HG02759 (cell line): Measurements from ENCODE around the gene IQSEC1.

ENCODE experiments used
- ATAC-seq: cut with Tn5 transposase; IDR thresholded peaks from one replicate; pipeline ENCODE4 v1.9.1; 2021; ENCODE audit warnings: mild to moderate bottlenecking, moderate library complexity; ENCODE audit not compliant: unreplicated experiment

IQSEC1 gene

DNA sequence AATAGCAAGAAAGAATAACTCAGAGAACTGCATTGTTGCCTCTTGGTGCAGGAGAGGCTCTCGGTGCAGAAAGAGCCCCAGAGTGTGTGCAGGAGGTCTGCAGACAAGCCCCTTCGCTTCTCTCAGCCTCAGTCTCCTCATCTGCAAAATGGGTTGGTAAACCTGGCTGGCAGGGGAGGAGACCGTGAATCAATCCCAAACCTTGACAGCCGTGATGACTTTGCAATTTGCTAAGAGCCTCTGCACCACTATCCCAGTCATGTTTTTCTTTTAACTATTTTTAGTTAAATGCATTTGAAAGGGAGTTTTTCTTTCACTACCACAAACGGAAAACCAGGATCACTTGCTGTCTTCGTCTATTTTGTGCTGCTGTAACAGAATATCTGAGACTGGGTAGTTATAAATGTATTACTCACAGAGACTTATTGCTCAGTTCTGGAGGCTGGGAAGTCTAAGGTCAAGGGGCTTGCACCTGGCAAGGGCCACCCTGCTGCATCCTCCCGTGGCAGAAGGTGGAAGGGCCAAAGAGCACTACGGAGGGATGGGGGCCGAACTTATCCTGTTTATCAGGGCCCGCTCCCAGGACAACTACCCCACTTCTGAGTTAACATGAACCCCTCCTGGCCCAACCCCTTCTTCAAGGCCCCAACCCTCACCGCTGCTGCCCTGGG, 14.2 kb upstream of the IQSEC1 start:
- no peak for ATAC-seq

DNA sequence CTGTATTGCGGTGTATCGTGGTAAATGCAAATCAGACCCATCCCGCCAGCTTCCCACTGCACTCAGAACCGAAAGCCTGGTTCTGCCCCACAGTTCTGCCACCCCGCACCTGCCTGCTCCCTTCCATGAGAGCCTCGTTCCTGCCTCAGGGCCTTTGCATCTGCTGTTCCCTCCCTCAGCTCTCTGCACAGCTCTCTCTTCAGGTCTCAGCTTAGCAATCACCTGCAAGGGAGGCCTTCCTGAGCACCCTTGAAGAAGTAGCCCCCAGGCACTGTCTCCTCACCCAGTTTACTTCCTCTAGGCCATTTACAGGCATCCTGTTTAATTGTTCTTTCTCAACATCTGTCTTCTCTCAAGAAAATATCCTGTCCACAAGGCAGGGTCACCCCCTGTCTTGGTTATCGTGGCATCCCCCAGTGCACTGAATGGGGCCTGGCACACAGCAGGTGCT, 13.3 kb upstream of the IQSEC1 start:
- no peak for ATAC-seq

DNA sequence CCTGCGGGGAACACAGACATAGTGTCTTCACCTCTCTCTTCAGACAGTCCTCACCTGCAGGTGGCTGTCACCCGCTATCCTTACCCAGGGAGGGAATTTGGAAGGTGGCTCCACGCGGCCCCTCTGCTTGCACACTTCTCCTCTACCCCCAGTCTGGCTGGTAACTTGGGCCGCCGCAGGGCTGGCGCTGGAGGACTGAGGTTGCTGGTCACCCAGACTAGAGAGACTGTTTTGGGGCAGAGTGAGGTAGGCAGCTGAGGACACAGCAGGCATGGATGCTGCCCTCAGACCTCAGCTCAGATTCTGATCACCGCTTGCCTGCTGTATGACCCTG, 12.6 kb upstream of the IQSEC1 start:
- ATAC-seq = no peak

DNA sequence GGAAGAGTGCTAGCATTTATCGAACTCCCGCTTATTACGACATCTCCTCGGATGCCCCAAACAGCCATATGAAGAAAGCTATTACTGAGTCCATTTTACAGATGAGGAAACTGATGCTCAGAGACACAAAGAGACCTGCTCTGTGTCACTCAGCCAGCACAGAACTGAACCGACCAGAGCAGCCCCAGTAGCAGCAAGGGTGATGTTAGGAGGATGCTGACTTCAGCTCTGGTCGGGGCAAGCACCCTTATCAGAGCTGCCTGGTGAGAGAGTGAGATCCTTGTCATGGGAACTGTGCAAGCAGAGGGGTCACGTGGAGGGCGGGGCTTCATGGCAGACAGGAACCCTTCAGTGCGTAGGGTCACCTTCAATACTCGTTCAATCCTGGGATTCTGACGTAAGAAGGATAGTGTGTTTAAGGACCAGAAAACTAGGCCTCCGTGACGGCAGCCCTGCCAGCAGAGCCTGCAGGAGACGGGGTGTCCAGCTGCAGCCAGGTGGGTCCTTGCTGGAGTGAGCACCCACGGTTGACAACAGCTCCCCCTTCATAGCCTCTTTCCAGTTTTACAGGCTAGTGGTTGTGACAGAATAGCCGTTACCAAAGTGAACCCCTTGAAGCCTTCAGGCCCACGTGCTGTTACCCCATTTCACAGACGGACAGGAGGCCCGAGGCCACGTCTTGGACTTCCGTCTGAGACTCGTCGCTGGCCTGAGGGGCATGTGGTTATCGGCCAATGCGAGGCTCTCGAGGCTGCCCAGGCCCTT, 12.0 kb upstream of the IQSEC1 start:
- no peak for ATAC-seq

DNA sequence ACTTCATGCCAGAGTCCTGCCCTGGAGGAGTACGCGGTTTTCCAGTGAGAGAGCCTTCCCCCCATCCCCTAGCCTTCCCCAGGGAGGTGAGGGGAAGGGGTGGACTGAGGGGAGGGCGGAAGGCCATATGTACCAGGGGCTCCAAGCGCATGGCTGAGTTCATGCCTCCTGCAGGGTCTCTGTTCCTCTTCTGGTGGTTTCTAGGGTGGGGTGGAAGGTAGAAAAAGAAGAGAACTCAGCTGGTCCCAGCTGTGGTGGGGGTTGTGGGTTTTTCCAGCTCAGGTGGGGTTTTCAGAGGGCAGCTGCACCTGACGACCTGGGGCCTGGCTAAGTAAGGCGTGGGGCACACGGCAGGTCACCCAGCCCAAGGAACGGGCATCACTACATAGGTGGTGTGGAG, 10.7 kb upstream of the IQSEC1 start:
- ATAC-seq = peak; percentile 52

DNA sequence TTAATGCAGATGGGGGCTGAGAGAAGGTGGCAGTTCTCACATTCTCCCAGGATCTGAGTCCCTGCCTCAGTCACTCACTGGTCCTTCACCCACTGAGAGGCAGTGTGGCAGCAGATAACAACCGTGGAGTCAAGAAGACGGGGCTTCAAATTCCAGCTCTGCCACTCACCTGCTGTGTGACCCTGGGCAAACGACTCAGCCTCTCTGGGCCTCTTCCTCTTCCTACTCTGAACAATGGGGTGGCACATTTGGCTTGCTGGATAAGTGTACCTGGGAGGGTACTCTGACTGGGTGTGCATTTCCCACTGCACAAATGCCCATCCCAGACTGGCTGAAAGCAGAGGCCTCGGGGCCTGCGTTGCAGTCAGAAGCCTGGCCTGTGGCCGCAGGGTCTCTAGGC, 10.0 kb upstream of the IQSEC1 start:
- ATAC-seq = no peak

DNA sequence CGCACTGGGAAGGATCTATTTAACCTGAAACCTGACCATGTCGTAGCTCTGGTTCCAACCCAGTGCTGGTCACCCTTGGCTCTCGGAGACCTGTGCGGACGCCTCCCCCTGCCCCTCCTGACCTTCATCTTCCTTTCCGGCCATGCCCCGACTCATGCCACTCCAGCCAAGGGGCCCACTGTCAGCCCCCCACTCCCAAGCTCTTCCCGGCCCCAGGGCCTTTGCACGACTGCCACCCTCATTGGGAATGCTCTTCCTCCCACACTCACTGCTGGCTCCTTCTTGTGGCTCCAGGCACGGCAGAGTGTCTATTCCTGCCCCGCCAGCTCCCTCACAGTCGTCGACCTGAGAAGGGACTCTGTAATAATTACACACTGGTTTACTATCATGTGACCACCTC, 9.4 kb upstream of the IQSEC1 start:
- ATAC-seq = no peak

DNA sequence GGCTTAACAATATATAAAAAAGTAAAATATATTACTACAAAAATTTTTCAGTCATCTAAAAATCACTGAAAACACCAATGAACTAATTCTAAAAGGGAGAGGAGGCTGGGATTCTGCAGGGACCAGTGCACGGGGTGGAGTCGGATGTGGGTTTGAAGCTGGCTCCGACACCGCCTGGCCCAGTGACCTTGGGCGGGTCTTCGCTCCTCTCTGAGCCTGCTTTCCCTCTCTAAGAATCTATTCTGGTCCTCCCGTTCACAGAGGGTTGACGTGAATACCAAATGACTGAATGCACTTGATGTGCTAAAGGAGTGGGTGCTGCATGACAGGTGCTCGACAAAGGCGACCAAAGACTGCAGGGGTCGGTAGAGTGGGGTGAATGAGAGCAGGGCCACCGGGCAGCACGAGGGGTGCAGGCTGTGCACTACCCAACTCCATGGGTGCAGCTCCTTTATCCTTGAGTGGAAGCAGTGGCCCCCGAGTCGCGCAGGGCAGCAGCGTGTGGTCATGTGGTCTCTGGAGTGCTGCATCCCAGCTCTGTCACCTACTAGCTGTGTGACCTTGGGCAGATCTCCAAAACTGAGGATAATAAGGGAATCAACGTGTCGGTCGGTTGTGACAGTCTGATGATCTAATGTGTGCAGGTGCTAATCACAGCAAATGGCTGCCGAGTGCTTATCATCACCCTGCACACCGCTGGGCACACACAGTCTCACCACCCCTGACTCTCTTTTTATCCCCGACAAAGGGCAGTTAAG, 8.6 kb upstream of the IQSEC1 start:
- ATAC-seq = no peak

DNA sequence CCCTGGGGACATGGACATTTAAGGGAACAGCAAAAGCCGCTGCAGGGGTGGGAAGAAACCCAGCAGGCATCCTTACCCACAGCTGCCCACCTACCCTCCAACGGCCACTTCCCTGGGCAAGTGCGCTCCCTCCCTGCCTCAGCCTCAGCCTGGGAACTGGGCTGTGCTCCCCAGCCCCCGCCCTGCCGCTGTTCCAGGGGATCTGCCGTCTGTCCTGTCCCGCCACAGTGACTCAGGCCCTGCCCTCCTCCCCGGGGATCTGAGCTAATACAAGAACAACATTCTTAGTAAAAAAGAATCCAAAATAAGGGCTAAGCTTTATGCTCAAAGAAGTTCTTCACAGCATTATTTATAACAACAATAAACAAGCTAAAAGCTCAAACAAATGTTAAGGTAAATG, 7.4 kb upstream of the IQSEC1 start:
- no peak for ATAC-seq

DNA sequence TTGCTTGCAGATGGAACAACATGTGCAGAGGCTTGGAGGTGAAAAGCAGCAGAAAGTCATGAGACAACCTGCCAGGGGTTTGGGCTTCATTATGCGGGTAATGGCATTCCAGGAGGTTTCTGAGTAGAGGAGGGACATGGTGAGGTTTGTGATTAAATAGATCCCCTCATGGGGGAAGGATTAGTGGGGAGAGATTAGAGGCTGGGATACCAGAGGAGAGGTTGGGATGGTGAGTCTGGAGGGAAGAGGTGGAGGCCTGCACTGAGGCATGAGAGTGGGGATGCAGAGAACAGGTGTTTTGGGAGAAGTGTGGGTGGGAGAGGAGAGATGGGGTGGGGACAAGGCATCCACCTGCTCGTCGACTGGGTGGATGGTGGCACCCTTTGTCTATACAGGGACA, 6.8 kb upstream of the IQSEC1 start:
- ATAC-seq = no peak

DNA sequence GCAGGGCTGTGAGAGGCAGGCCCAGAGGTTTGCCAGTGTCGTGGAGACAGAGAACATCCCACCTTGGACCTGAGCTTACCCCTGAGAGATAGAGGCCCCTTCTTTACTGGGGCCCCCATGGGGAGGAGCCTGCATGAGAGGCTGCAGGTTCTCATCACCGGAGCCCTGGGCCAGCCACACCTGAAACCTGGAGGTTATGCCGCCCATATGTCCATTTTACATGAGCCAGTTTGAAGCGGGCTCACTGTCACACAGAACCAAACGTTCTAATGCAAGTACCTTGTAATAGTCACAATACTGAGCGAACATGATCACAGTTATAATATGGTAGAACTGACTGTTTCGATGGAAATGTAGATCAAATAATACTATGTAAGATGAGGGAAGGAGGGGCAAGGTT, 6.3 kb upstream of the IQSEC1 start:
- ATAC-seq = no peak

DNA sequence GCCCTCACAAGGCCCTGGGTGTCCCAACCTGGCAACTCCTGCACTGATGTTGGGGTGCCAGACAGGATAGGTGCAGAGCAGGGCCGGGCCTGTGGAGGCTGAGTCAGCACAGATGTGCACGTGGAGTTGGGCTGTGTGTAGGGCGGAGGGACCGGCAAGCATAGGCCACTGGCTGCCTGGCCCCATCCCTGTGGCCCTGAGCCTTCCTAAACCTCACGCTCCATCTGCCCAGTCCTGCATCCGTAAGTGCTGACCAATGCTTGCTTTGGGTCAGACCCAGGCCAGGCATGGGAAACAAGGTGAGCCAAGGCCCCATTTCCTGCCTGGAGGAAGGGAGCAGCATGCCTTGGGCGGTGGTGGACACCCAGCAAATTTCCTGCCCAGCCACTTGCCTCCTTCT, 5.8 kb upstream of the IQSEC1 start:
- ATAC-seq = no peak

DNA sequence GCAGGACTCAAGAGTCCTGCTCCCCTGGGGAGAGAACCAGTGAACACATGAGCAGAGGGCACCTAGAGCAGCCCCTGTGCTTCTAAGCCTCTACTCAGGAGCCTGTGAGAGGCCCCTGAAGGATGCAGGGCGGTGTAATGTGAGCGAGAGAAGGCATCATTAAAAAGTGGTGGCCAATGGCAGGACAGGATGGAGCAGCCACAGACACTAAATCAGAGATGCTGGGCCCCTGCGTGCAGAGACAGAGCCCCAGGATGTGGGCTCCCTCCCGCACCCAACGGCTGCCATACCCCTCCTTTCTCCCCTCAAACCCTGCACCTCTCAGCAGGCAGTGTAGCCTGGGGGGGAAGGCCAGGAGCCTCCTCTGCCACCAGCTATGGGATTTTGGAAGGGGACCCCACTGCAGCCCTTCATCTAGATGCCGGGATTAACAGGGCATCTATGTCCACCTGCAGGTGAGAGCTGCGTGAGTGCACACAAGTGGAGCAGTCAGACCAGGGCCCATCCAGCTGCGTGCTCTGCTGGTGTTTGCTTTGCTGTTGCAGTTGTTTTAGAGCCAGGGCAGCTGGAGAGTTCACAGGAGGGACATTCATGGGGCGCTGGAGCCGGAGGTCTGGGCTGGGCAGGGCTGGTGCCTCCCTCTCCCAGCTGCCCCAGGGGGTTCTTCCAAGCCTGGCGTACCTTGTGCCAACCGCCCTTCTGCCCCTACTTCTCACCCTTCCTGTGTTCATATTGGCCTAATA, 5.1 kb upstream of the IQSEC1 start:
- no peak for ATAC-seq

DNA sequence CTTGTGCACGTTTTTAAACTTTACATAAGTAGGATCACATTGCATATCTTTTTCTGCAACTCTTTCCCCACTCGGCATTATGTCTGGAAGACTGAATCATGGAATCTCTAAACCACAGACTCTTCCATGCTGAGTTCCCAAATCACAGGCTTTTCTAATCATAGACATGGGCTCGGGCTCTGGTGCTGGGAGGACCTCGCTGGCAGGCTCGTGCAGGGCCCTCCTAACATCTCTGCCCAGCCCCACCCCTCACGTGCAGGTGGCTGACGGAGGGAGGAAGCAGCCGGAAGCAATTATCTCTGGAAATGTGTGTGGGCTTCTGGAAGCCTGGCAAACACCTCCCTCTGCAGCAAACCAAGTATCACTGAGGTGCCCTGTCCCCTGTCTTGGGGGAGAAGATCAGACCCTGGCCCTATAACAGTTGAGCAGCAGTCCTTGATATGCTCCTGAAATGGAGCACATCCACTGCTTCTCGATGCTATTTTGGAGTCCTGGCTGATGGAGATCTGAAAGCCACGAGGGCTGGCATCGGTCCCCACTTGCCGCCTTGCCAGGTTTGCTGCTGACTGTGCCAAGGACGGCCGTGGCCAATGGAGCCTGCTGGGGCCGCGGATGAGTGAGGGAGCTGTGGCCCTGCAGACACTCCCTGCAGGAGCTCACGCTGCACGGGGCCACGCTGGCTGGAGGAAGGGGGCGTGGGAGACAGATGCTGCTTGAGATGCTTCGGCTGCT, 4.4 kb upstream of the IQSEC1 start:
- no peak for ATAC-seq

DNA sequence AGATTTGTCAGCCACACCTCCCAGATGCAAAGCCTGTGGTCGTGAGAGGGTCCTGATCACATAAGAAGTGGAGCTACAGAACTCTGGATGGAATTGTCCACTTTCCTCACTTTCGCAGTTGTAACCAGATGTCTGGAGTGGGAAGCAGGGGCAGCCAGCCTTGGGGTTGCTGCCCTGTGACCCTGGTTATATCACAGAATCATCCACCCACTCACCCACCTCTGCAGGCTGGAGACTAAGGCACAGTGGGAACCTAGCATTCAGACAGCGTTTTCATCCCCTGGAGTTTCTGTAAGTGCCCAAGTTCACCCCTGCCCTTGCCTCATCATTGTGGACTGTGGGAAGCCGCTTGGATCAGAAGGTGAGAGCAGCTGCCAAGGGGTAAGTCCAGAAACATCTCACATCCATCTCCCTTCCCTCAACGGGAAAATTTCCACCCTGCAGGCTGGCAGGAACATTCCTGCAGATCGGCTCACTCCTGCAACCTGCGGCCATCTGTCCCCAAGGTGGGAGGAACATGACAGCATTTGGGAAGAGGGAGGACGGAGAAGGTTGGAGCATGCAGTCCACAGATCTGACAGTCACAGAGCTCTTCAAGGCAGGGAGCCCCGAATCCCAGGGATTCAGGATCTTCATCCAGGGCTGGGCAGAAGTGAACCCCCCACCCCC, 2.9 kb upstream of the IQSEC1 start:
- no peak for ATAC-seq

DNA sequence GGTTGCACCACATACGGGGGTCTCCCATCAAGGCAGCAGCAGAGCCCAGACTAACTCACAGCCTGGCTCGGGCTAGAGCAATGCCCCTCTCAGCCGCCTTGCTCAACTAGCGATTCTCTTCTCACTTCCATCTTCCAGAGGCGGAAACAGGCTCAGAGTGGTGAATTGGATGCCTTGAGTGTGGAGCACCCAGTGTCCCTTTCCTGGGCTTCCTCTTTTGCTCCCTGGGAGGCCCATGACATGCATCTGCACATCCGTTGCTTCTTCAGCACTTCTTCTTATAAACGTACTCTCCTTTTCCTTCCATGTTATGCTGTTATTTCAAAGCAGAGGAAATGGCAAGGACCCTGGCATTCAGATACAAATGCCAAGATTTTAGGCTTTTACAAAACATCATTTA, 2.1 kb upstream of the IQSEC1 start:
- no peak for ATAC-seq

DNA sequence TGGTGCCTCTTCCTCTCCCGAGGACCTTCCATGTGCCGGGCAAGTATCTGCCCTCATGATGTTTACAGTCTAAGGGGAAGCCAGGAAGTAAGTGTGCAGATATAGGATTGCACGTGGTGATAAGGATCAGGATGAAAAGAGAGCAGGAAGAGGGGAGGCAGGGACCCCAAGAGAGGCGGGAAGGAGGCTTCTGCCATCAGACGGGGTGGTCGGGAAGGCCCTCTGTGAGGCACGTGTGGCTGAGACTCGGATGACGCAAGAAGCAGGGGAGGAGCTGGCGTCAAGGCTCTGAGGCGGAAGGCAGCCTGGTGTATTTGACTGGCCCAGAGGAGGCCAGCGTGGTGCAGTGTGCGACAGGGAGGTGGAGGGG, 762 bp upstream of the IQSEC1 start:
- no peak for ATAC-seq

DNA sequence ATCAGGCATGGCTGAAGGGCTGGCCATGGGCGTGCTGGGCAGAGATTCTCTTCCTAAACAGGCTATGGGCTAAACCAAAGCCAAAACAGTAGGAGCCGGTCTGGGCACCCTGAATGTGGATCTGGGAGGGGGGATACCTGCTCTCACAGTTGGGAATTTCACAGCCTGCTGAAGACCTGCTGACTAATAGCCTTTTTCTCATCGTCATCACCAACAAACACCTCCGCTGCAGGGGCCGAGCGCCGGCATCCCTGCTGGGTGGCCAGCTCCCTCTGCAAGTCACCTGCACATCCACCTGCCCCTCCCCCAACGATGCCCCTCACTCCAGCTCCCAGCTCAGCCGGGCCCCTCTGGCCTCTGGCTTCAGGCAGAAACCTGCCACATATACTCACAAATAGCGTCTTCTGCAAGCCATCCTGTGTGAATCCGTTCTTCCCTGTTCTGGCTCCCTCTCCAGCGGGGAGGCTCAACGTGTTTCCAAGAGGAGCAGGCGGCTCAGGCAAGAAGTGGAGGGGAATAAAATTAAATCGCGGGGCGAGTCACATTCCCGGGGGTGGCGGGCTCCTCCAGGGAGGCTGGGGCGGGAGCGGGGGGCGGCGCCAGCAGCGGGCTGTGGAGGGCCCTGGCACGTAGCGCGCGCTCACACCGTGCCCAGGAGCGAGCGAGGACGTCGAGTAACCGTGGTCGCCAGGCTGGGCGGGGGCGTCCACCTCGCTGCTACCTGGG, 466 bp downstream of the IQSEC1 start:
- peak; percentile 27 for ATAC-seq

DNA sequence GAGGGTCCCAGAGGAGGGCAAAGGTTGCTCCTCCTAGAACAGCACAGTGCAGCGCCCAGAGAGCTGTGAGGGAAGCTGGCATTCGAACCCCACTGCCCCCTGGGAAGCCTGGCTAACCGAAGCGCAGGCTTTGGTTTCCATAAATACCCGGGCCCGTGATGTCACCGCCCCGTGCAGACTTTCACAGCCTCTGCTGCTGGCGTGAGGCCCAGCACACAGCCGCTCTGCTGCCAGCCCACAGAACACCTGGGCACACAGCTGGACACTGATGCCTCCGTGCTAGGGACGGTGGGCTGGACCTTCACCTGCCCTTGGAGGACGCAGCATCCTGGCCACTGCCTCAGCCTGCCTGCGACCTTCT, 1.0 kb downstream of the IQSEC1 start:
- ATAC-seq = peak; percentile 62

DNA sequence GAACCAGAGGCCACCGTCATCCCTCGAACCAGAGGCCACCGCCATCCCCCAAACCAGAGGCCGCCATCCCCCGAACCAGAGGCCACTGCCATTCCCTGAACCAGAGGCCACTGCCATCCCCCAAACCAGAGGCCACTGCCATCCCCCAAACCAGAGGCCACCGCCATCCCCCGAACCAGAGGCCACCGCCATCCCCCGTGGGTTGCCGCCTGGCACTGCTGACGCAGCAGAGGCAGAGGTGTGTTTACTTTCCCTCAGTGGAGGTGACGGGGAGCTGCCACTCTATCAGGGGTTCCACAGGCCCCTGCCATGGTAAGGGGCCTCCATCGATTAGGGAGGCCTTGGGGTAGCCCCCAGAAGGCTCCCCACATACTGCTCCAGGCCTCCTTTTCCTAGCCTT, 1.5 kb downstream of the IQSEC1 start:
- ATAC-seq = no peak
